GM06990 (cell line): Measurements from ENCODE around the gene FGF19.

Source experiments
- DNase-seq: peaks from one replicate; pipeline ENCODE4 v3.0.0-alpha.2; 2011; ENCODE audit not compliant: insufficient read length; ENCODE audit errors: extremely low read depth
- H3K27me3 ChIP-seq: replicated peaks from 2 replicates; pipeline ENCODE4 v1.6.0; 2011; ENCODE audit warnings: low read length; ENCODE audit not compliant: control insufficient read depth, insufficient read depth
- H3K36me3 ChIP-seq: 2 replicates; pipeline ENCODE4 v1.5.1; 2011; ENCODE audit warnings: low read length; ENCODE audit not compliant: control insufficient read depth, insufficient read depth
- H3K4me3 ChIP-seq: replicated peaks from 2 replicates; pipeline ENCODE4 v1.5.1; 2011; ENCODE audit warnings: low read depth, mild to moderate bottlenecking, control low read depth, low read length
- CTCF ChIP-seq: IDR thresholded peaks from 2 replicates; pipeline ENCODE4 v1.5.1; 2011; ENCODE audit warnings: low read length, control low read depth, mild to moderate bottlenecking, inconsistent platforms; ENCODE audit not compliant: insufficient read depth, poor library complexity, severe bottlenecking

FGF19 gene

GRCh38 chr11:69746752-69747742 lies 43.2 kb upstream of the FGF19 start:
- DNase-seq, result no peak
- no peaks in the 10 kb centered on the region for H3K36me3 ChIP-seq
- H3K4me3 ChIP-seq, result no peak overlapping the region
- H3K27me3 ChIP-seq, result peaks cover 3% of the 10 kb centered on the region
- TF ChIP-seq CTCF, result no peak

GRCh38 chr11:69746140-69746539 lies 42.3 kb upstream of the FGF19 start:
- no peak overlapping the region for H3K4me3 ChIP-seq
- peaks cover 3% of the 10 kb centered on the region for H3K27me3 ChIP-seq
- no peak for DNase-seq
- TF ChIP-seq CTCF, result no peak
- no peaks in the 10 kb centered on the region for H3K36me3 ChIP-seq

GRCh38 chr11:69745201-69745600 lies 41.4 kb upstream of the FGF19 start:
- no peak for DNase-seq
- H3K36me3 ChIP-seq, result no peaks in the 10 kb centered on the region
- no peak for TF ChIP-seq CTCF
- H3K4me3 ChIP-seq, result no peak overlapping the region
- peaks cover 3% of the 10 kb centered on the region for H3K27me3 ChIP-seq

- TF ChIP-seq CTCF, result no peak
- Histone ChIP-seq H3K4me3 (no peak overlapping the region), H3K36me3 (no peaks in the 10 kb centered on the region), H3K27me3 (peaks cover 3% of the 10 kb centered on the region)
- no peak for DNase-seq
Observed at GRCh38 chr11:69744435-69744834, 40.6 kb upstream of the FGF19 start.

GRCh38 chr11:69734841-69735240 lies 31.0 kb upstream of the FGF19 start:
- H3K36me3 ChIP-seq, result no peaks in the 10 kb centered on the region
- no peak overlapping the region for H3K4me3 ChIP-seq
- H3K27me3 ChIP-seq, result no peaks in the 10 kb centered on the region; the same call in 1 of the 2 replicates
- TF ChIP-seq CTCF, result no peak
- no peak for DNase-seq
